Fibroblast of mammary gland (primary cell): Measurements from ENCODE around the gene C2orf74.
"Not testable (repeated sequence)": the region's sequence is repeated elsewhere in the genome, so short reads cannot be mapped to it uniquely, and the experiment has no call there.

ENCODE experiments used
- DNase-seq: peaks from one replicate; pipeline ENCODE4 v3.0.0-alpha.2; 2010; ENCODE audit warnings: low read depth
- H3K4me3 ChIP-seq: 2 replicates; pipeline ENCODE4 v1.5.1; 2011; ENCODE audit warnings: low read depth, mild to moderate bottlenecking, low read length, moderate library complexity; ENCODE audit not compliant: control insufficient read depth
- CTCF ChIP-seq: conservative IDR thresholded peaks from 2 replicates; pipeline ENCODE4 v1.5.1; 2011; ENCODE audit warnings: low read depth, low read length, inconsistent platforms; ENCODE audit not compliant: control insufficient read depth, insufficient read depth

Gene C2orf74

GRCh38 chr2:61151436-61151835 lies 10.6 kb upstream of the C2orf74 start:
- peak; percentile 67 for DNase-seq
- H3K4me3 ChIP-seq: no peak overlapping the region
- no peak for TF ChIP-seq CTCF

- no peak for DNase-seq
- no peak for TF ChIP-seq CTCF
- H3K4me3 ChIP-seq: no peak overlapping the region
Observed at GRCh38 chr2:61157371-61158003, 4.5 kb upstream of the C2orf74 start.

- no peak for TF ChIP-seq CTCF
- no peak for DNase-seq
- H3K4me3 ChIP-seq: no peak overlapping the region
Observed at GRCh38 chr2:61158356-61158955, 3.5 kb upstream of the C2orf74 start.

GRCh38 chr2:61162721-61163120 lies 733 bp downstream of the C2orf74 start:
- no peak overlapping the region for H3K4me3 ChIP-seq
- TF ChIP-seq CTCF: no peak

GRCh38 chr2:61165082-61165481 lies 3.1 kb downstream of the C2orf74 start:
- DNase-seq, H3K4me3 ChIP-seq: not testable (repeated sequence)

More at GRCh38 chr2:61162721-61163120, 733 bp downstream of the C2orf74 start:
- DNase-seq: no peak

- no peak for TF ChIP-seq CTCF
- no peak overlapping the region for H3K4me3 ChIP-seq
- no peak for DNase-seq
Observed at GRCh38 chr2:61165946-61166345, 4.0 kb downstream of the C2orf74 start.

GRCh38 chr2:61167579-61167978 lies 5.6 kb downstream of the C2orf74 start:
- TF ChIP-seq CTCF: no peak
- no peak overlapping the region for H3K4me3 ChIP-seq

More at GRCh38 chr2:61167579-61167978, 5.6 kb downstream of the C2orf74 start:
- no peak for DNase-seq
